H54 (cell line): ENCODE data around the gene ABTB1.
A peak's percentile ranks its signal among the peaks of the same experiment; 100 is the strongest.
"Not testable (repeated sequence)": the region's sequence is repeated elsewhere in the genome, so short reads cannot be mapped to it uniquely, and the experiment has no call there.

Experiments used
- DNase-seq: peaks from one replicate; pipeline ENCODE4 v3.0.0; 2011; ENCODE audit warnings: low spot score, mixed read lengths; ENCODE audit not compliant: insufficient read length
- FAIRE-seq: peaks from 3 replicates; lab custom pipeline; 2011; peaks lifted over from hg19 to GRCh38; lab: Jason Lieb, UNC
- POLR2A ChIP-seq: IDR thresholded peaks from 2 replicates; pipeline ENCODE4 v1.6.1; 2011; ENCODE audit warnings: low read depth, mild to moderate bottlenecking, low read length

The ABTB1 gene

DNA sequence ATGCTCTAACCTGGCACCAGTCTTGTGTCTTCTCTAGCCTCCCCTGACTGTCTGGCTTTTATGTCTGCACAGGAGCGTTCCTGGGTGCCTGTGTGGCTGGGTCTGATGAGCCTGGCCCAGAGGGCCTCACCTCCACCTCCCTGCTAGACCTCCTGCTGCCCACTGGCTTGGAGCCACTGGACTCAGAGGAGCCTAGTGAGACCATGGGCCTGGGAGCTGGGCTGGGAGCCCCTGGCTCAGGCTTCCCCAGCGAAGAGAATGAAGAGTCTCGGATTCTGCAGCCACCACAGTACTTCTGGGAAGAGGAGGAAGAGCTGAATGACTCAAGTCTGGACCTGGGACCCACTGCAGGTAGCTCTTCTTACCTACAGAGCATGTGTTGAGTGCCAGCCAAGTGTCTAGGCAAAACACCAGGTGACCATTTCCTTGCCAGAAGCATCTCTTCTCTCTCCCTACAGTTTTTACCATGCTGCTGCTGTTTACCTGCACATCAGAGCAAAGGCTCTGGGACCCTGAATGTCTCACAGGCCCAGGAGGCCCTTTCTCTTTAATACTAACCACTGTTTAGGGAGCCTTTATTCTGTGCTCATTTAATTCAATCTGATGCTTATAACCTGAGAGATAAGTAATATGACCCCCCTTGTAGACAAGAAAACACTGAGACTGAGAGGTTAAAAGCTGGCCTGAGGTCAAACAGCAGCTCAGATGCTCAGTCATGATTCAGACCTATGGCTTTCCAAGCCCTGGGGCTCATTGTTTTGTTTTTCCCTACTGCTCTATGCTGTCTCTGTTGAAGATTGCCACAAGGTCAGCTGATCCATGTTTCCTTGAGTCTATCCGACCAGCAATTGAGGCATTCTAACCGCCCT lies 33.3 kb upstream of the ABTB1 start:
- FAIRE-seq (peak; percentile 94), DNase-seq (peak; percentile 74)
- no peak for TF ChIP-seq POLR2A

DNA sequence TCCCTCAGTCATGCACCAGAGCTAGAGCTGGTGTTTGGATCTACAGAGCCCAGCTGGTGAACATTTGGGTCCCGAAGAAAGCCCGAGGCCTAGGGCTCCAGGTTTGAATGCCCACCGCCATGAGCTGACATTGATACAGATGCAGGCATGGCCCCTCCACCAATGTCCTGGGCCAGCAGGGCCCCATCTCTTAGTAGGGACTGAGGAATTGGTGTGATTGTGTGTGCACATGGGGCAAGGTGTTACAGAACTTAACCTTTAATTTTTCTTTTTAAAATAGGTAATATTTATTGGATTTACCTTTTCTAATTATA lies 32.8 kb upstream of the ABTB1 start:
- no peak for TF ChIP-seq POLR2A
- no peak for FAIRE-seq
- no peak for DNase-seq

- no peak for TF ChIP-seq POLR2A
- FAIRE-seq: no peak
- DNase-seq: no peak
Observed at GRCh38 chr3:127644641-127645370, 27.9 kb upstream of the ABTB1 start.

DNA sequence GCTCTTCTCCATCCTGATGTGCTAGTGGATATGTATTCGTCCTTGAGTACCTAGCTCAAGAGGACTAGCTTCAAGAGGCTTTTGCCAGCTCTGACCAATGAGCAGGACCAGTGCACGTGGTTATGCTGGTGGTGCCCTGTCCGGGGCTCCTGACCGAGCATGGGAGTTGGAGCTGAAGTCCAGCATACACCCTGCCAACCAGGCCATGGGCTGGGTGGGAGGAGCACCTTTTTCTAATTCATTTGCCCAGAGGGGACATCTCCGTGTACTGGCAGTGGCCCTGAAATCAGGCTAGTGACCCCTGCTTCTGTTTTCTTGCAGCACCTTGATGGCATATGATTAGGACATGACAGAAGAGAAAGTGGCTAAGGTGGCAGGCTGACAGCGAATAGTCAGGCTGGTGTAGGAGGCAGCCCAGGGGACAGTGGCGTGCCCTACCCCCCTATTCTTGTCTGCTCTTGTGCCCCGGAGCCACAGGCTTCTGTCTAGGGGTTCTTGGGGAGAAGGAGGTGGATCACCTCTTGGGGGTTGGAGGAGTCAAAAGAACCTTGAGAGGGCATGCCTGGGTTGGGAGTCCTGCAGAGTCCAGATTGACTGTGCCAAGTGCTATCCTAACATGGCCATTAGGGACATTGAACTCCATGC lies 27.3 kb upstream of the ABTB1 start:
- TF ChIP-seq POLR2A: no peak
- FAIRE-seq (no peak), DNase-seq (no peak)

DNA sequence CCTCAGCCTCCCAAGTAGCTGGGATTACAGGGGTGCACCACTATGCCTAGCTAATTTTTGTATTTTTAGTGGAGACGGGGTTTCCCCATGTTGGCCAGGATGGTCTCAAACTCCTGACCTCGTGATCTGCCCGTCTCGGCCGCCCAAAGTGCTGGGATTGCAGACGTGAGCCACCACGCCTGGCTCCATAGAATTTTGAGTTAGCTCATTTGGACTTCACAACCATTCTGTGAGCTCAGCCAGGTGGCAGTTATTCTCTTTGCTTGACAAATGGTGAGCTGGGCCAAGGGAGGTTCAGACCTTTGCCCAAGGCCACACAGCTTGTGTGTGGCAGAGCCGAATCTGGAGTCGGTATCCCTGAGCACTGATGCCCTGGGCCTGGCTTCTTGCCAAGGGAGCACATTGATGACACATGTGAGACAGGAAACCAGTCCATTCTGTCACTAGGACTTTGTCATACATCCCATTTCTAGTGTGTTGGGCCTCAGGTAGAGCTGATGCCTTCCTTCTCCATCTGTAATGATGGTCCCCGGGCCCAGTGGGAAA lies 26.2 kb upstream of the ABTB1 start:
- no peak for DNase-seq

DNA sequence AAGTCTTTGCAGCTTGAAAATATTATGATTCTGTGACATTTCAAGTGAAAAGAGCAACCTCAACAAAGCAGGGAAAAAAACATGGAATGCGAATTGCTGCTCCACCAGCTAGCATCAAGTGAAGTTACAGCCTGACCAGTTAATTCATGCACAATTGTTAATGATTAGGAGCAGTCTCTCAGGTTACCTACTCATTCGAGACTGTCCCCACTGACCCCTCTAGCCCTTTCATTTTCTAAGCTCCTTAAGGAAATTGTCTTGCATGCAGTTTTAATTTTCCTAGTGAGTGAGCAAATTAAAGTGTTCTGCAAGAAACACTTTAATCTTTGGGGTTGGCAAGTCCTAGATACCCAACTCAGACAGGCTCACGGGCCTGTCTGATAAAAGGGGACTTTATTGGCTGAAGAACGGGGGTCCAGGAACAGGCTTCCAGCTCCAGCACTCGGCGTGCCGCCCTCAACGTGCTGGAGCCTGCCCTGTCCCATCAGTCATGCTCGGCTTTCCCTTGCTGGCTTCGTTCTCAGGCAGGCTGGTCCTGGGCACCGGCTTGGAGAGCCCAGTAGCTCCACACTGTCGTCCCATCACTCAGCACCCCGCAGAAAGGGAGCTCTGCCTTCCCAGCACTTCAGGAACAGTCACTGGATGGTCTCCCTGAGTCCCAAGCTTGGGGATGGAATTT lies 25.4 kb upstream of the ABTB1 start:
- no peak for DNase-seq
- no peak for FAIRE-seq
- TF ChIP-seq POLR2A: no peak

More for the DNA sequence above, 26.2 kb upstream of the ABTB1 start:
- TF ChIP-seq POLR2A: no peak
- no peak for FAIRE-seq

DNA sequence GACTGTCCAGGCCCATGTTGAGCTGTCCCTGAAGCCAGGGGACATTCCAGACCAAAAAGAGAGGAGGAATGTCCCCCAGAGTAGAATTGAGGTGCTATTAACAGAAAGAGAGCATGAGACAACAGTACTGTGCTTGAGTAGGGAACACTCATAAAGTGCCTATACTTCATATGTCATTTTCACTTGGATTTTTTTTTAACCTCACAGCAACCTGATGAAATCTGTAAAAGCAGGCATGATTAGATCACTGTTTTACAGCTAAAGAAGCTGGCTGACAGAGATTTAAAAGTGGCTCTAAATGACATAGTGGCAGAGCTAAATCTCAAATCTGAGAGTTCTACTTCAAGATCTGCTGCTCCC lies 24.9 kb upstream of the ABTB1 start:
- FAIRE-seq (no peak), DNase-seq (no peak)
- TF ChIP-seq POLR2A: no peak

GRCh38 chr3:127650236-127650635 lies 22.5 kb upstream of the ABTB1 start:
- DNase-seq (no peak), FAIRE-seq (no peak)
- no peak for TF ChIP-seq POLR2A

GRCh38 chr3:127651516-127652172 lies 21.1 kb upstream of the ABTB1 start:
- DNase-seq: no peak
- no peak for TF ChIP-seq POLR2A
- no peak for FAIRE-seq

DNA sequence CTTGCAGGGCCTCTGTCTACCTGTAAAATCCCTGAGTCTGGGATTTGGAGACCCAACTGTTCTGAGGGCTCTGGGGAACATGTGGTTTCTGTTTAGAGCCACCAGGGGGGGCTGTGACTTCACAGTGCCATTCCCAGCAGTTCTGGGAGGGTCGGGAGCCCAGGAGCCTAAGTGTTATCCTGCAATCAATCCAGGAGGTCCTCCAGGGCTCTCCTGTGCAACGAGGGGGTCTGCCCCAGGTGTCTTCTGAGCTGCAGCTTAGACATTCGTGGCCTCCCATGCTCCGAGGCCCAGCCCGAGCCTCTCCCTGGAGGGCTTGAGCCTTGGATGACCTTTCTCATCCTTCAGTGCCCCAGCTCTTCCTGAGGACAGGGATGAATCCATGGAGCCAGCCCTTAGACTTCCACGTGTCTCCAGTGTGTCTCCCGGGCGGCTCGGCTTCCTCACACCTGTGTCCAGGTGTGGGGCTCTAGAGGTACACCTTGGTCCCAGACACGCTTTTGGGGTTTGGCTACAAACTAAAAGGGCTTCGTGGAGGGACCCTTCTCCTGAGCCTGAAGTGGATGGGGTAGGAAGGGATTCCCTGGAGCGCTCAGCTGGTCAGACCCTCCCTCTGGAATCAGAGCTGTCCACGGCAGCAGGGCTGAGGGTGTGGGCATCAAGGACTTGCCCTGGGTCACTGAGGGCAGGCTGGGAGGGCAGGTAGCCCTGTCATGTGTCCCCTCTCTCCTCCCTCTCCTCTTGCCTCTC lies 20.3 kb upstream of the ABTB1 start:
- DNase-seq (peak; percentile 75), FAIRE-seq (peak; percentile 27)
- TF ChIP-seq POLR2A: no peak

DNA sequence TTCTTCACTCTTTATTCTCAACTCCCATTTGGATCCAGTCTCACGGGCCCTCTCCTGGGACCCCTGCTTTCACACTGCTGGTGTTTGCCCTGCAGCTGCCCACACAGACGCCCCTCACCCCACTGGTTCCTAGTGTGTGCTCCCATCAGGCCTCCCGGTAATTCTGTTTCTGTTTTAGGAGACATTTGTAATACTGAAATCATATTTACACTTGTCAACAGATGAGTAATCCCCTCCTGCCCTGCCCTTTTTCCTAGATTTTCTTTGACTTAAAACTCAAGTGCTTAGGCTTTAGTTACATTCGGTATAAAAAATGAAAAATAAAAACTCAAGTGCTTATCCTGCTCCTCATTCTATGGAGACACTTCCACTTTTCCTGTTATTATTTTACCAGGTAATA lies 18.4 kb upstream of the ABTB1 start:
- no peak for TF ChIP-seq POLR2A
- FAIRE-seq (no peak), DNase-seq (no peak)

DNA sequence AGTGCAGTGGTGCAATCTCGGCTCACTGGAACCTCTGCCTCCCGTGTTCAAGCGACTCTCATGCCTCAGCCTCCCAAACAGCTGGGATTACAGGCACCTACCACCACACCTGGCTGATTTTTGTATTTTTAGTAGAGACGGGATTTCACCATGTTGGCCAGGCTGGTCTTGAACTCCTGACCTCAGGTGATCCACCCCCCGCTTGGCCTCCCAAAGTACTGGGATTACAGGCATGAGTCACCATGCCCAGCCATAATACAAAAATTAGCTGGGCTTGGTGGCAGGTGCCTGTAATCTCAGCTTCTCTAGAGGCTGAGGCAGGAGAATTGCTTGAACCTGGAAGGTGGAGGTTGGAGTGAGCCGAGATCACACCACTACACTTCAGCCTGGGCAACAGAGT lies 17.8 kb upstream of the ABTB1 start:
- FAIRE-seq, DNase-seq: not testable (repeated sequence)
